Heart left ventricle (tissue), 13 donors: ENCODE measurements around the gene UBL4A.

Experiments
- POLR2A ChIP-seq, 2 donors: fragments of 450-650 bp; IDR thresholded peaks; one replicate each; pipeline ENCODE4 v1.6.1; 2017; ENCODE audit warnings: antibody characterized with exemption in 2 of 2, mild to moderate bottlenecking in 2 of 2, moderate library complexity in 2 of 2
- TF ChIP-seq, protein P1 (sequence below), 12 donors: fragments of 200-600 bp; sonication (generic) in 4 of 12; IDR thresholded peaks; one replicate each; pipeline versions ENCODE4 v1.5.0 to v1.8.0; 2018 to 2022; ENCODE audit warnings: antibody characterized with exemption in 12 of 12, mild to moderate bottlenecking in 5 of 12
- donor health status: ischemic (EF 13 %, LVEDD 7.1; RV severe dilation, severe dysfunction).
- donor health status: DM: no; HTN: yes; CAD: no.
- donor health status: DM: no; HTN: no; CAD: no.
- donor health status: ischemic (EF 25% LVEDD 6.9; RV normal size, moderate dysfunction).
- donor health status: ischemic (EF 25% LVEDD 5.7; RV mildly dilated, moderate dysfunction).
- donor health status: ischemic (EF 35%, LVEDD 5.7; RV mildly dilated, moderate dysfunction).
- donor health status: nonischemic (EF 11% LVEDD 7.7; RV severe dilation, severe dysfunction).
- donor health status: DM: yes; HTN: yes; CAD: no.
- donor health status: PGD.
- donor health status: ischemic (EF 29% LVEDD 5.4; RV normal size, mild dysfunction).
- donor health status: nonischemic (EF 23%, LVEDD 6.1; RV moderate dilation, normal function).

DNA sequence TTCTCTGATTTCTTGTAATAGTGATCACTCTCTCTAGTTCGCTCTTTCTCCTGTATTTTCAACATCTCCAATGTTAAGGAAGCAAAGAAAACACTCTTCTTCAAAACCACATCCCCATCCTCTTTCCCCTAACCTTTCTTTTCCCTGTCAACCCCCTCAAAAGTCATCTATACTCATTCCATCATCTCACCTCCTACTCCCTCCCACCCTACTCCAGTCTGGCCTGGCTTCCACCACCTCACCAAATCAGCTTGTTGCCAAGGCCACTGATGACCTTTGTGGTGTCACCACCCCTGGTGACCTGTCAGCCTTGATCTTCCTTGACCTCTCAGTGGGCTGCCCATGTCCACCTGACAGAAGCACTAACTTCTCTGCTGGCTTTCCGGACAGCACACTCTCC is 27.3 kb upstream of the UBL4A start:
- TF ChIP-seq, protein P1, sequence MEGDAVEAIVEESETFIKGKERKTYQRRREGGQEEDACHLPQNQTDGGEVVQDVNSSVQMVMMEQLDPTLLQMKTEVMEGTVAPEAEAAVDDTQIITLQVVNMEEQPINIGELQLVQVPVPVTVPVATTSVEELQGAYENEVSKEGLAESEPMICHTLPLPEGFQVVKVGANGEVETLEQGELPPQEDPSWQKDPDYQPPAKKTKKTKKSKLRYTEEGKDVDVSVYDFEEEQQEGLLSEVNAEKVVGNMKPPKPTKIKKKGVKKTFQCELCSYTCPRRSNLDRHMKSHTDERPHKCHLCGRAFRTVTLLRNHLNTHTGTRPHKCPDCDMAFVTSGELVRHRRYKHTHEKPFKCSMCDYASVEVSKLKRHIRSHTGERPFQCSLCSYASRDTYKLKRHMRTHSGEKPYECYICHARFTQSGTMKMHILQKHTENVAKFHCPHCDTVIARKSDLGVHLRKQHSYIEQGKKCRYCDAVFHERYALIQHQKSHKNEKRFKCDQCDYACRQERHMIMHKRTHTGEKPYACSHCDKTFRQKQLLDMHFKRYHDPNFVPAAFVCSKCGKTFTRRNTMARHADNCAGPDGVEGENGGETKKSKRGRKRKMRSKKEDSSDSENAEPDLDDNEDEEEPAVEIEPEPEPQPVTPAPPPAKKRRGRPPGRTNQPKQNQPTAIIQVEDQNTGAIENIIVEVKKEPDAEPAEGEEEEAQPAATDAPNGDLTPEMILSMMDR (IDR thresholded peaks at IDR 0.05), result no peak
- no peak for TF ChIP-seq POLR2A (IDR thresholded peaks at IDR 0.05)
